T-helper 1 cell treated with Interleukin-12 subunit alpha and Interleukin-12 subunit beta and Interleukin-4 antibody, amounts not matched to agents 30 μg/mL and 1 μg/mL, for 36 hours (primary cell): ENCODE results near the gene AMER2.
A peak's percentile ranks its signal among the peaks of the same experiment; 100 is the strongest.

Source experiments
- H3K27ac Mint-ChIP-seq: one replicate; pipeline ENCODE4 v1.8.0; 2021; ENCODE audit warnings: mild to moderate bottlenecking, mixed read lengths
- H3K27me3 Mint-ChIP-seq: one replicate; pipeline ENCODE4 v1.8.0; 2021; ENCODE audit warnings: low read depth, mixed read lengths
- H3K36me3 Mint-ChIP-seq: one replicate; pipeline ENCODE4 v1.8.0; 2021; ENCODE audit warnings: low read depth, mixed read lengths
- H3K4me1 Mint-ChIP-seq: one replicate; pipeline ENCODE4 v1.8.0; 2021; ENCODE audit warnings: low read depth, mixed read lengths
- H3K4me3 Mint-ChIP-seq: one replicate; pipeline ENCODE4 v1.8.0; 2021; ENCODE audit warnings: mild to moderate bottlenecking, moderate library complexity, mixed read lengths
- H3K9me3 Mint-ChIP-seq: one replicate; pipeline ENCODE4 v1.8.0; 2021; ENCODE audit warnings: mixed read lengths

Gene AMER2, protein sequence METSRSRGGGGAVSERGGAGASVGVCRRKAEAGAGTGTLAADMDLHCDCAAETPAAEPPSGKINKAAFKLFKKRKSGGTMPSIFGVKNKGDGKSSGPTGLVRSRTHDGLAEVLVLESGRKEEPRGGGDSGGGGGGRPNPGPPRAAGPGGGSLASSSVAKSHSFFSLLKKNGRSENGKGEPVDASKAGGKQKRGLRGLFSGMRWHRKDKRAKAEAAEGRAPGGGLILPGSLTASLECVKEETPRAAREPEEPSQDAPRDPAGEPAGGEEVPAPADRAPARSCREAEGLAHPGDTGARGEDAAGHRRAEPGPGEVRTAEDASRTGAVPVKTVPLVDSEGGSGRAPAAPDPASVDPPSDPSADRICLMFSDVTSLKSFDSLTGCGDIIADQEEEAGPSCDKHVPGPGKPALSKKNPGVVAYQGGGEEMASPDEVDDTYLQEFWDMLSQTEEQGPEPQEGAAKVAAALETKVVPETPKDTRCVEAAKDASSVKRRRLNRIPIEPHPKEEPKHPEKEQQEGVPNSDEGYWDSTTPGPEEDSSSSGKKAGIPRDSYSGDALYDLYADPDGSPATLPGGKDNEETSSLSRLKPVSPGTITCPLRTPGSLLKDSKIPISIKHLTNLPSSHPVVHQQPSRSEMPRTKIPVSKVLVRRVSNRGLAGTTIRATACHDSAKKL

DNA sequence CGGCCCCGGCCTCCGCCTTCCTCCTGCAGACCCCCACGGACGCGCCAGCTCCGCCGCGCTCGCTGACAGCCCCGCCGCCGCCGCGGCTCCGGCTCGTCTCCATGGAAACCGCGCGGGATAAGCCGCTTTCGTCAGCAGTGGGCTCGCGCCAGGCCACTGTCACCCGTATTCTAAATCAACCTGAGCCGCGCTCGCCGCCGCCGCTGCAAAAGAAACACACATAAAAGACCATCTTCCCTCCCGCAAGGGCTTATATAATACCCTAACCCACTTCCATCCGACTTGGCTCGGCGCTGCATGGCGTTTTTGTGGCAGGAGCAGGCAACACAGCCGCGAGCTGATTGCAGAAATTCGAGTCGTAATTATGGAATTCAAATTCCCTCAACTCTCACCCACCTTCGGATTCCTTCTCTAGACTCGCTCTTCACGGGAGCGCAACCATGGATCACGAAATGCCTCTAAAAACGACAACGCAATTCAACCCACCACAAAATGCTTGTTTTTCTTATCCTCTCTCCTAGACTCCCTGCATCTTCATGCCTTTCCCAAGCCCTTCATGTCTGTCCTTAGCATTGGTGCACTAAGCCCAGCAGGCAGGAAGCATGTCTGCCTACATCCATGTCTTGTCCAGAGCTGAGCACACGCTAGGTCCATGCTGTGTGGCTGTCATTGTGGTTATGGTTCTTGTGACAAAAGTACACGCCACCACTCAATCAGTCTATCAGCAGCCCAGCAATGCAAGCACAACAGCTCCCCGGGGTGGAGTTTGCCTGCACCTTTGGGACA lies at the start of gene AMER2:
Gene AMER2 (minus strand): TSS at position 772 of the 786 bp plus-strand sequence. CDS start 669 bp downstream, at position 103.
- Mint-ChIP-seq H3K4me1 (peaks cover 9% of the 10 kb centered on the region), H3K9me3 (no peaks in the 10 kb centered on the region), H3K36me3 (no peaks in the 10 kb centered on the region), H3K27me3 (peaks cover 77% of the 10 kb centered on the region), H3K27ac (no peak within 1 kb of the TSS), H3K4me3 (peak within 1 kb of the TSS; percentile 55)

DNA sequence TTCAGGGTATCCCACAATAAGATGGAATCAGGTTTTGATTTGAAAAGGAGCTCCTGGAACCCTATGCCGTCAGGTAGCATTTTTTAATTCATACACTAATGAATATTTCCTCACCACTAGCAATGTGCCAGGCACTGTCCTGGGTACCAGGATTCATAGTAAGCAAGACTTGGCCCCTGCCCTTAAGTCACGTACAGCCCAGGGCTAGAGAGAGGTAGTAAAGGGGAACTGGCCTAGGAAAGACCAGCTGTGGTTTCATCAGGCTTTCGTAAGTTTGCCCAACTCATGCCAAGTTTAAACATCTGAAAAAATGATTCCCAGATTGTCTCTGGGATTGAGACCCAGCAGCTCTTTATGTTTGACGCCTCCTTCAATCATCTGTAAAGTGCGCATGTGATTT lies 45.9 kb upstream of the AMER2 start:
- H3K27me3 Mint-ChIP-seq: peaks cover 14% of the 10 kb centered on the region
- no peaks in the 10 kb centered on the region for H3K36me3 Mint-ChIP-seq
- H3K27ac Mint-ChIP-seq: no peak overlapping the region
- H3K4me3 Mint-ChIP-seq: no peak overlapping the region
- no peaks in the 10 kb centered on the region for H3K9me3 Mint-ChIP-seq
- no peaks in the 10 kb centered on the region for H3K4me1 Mint-ChIP-seq

DNA sequence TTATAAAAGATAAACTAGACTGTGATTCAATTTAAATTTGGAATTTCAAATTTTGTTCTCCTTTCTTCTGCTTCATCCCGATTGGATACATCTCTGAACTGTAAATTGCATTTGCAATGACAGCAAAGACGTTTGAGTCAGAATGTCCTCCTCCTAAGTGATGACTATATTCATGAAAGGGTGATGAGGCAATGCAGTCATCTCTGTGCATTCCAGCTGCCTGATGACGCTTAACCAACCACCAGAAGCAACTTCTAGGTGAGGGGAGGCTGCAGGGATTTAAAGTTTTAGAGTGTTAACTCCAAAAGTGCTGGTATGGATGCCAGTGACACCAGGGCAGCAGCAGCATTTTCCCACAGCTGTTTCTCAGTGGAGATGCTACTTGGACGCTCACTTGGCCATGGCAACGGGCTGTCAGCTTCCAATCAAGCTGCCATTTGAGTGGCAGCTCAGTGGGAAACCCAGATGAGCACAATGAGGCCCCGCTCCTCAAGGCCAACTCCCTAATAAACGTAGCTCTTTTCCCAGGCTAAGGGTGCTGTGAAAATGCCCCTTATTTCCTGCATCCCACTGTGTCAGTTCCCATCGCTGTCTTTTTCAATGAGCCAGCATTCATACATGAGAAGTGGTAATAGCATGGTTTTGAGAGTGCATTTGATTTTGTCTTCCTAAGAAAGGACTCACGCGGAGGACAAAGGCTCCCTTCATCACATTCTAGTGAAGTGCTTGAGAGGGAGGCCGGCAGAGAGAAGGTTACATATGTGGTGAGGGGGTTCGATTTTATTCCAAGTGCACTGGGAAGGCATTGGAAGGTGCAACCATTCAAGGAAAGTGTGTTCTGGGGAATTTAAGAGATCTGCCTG lies 45.2 kb upstream of the AMER2 start:
- peaks cover 11% of the 10 kb centered on the region for H3K27me3 Mint-ChIP-seq
- no peaks in the 10 kb centered on the region for H3K9me3 Mint-ChIP-seq
- no peak overlapping the region for H3K4me3 Mint-ChIP-seq
- H3K36me3 Mint-ChIP-seq: no peaks in the 10 kb centered on the region
- H3K27ac Mint-ChIP-seq: no peak overlapping the region
- no peaks in the 10 kb centered on the region for H3K4me1 Mint-ChIP-seq

DNA sequence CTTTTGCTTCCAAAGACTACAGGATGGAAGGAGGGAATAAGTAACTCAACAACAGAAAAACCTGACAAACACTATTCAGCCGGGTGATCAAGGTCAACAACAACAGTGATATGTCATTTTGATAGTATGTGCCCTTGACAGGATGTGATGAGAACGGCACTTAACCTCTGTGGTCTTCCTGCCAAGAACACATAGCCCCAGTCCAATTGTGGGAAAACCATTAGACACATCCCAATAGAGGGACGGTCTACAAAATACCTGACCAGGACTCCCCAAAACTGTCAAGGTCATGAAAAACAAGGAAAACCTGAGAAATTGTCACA lies 43.1 kb upstream of the AMER2 start:
- no peak overlapping the region for H3K4me3 Mint-ChIP-seq
- no peak overlapping the region for H3K27ac Mint-ChIP-seq
- no peaks in the 10 kb centered on the region for H3K9me3 Mint-ChIP-seq
- H3K27me3 Mint-ChIP-seq: no peaks in the 10 kb centered on the region
- H3K4me1 Mint-ChIP-seq: no peaks in the 10 kb centered on the region
- H3K36me3 Mint-ChIP-seq: no peaks in the 10 kb centered on the region

DNA sequence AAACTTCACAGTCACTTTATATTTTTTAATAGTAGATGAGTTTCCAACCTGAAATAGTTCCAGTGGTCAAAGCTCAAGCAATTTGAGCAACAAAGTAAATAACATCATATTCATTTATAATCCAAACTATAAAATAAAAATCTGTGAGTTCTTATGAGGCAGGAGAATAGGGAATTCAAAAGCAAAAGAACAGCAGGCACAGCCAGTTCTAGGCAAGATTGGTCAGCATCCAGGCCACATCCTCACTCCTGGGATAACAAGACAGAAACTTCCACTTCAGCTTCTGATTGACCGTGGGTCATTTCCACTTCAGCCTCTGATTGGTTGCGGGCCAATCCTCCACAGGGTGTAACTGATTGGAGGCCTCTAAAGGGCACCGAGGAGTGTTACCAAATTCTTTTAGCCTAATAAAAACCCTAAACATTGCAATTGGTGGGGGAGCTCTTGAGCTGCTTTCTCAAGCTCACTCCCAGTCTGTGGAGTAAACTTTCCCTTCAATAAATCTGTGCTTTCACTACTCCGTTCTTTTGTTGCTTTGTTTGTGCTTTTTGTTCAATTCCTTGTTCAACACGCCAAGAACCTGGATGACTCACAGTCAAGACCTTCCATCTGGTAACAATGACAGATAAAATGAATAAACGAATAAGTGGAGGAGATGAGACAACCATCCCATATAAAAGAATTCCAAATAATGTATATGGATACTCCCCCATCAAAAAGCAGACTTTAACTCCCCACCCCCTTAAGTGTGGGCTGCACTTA lies 42.6 kb upstream of the AMER2 start:
- H3K9me3 Mint-ChIP-seq: no peaks in the 10 kb centered on the region
- H3K36me3 Mint-ChIP-seq: no peaks in the 10 kb centered on the region
- H3K4me1 Mint-ChIP-seq: no peaks in the 10 kb centered on the region
- no peaks in the 10 kb centered on the region for H3K27me3 Mint-ChIP-seq
- H3K27ac Mint-ChIP-seq: no peak overlapping the region
- no peak overlapping the region for H3K4me3 Mint-ChIP-seq

DNA sequence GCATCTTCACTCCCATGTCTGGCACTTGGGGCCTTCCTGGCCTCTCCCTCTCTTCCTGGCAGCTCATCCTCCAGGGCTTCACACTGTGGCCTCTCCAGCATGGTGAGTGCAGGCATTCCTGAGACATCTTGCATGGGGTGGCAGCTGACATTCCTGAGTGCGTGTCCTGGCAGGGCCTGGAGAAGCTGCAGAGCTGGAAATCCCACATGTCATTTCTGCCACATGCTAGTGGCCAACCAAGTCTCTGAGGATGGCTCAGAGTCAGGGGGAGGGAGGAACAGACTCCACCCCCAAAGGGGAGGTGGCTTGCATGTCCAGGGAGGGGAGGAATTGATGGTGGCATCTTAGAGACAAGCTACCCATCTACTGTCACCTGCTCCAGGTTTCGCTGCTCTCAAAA lies 41.6 kb upstream of the AMER2 start:
- Mint-ChIP-seq H3K4me3 (no peak overlapping the region), H3K27ac (no peak overlapping the region), H3K27me3 (no peaks in the 10 kb centered on the region)

DNA sequence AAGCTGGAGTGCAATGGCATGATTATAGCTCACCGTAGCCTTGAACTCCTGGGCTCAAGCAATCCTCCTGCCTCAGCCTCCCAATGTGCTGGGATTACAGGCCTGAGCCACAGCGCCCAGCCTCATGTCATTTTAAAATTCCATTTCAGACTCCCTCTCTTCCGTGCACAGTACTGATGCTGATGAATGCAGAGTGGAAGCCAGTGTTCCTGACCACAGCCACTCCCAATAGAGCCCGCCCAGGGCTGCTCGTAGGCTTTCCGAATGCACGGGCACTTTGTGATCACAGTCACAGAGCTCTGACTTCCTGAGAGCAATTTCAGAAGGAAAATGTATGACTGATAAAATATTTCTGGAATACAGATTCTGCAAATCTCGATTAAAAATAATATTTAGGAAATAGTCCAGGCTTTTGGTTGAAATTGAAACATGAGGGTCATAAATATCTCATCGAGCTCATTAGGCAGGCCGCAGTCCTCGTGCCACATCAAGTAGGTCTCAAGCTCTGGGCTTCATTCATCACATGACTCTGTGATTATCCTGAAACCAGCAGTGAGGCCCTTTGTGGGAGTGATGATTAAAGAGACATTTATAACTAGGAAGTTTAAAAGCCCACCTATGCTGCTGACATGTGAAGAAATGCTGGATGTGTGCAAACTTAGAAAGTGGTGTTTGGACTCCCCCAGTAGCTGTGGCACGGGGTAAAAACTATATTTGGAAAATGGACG lies 38.9 kb upstream of the AMER2 start:
- H3K4me3 Mint-ChIP-seq: no peak overlapping the region
- H3K27ac Mint-ChIP-seq: no peak overlapping the region
- no peaks in the 10 kb centered on the region for H3K9me3 Mint-ChIP-seq
- no peaks in the 10 kb centered on the region for H3K36me3 Mint-ChIP-seq
- H3K27me3 Mint-ChIP-seq: no peaks in the 10 kb centered on the region
- no peaks in the 10 kb centered on the region for H3K4me1 Mint-ChIP-seq

More for the DNA sequence above, 41.6 kb upstream of the AMER2 start:
- no peaks in the 10 kb centered on the region for H3K4me1 Mint-ChIP-seq
- H3K9me3 Mint-ChIP-seq: no peaks in the 10 kb centered on the region
- H3K36me3 Mint-ChIP-seq: no peaks in the 10 kb centered on the region

DNA sequence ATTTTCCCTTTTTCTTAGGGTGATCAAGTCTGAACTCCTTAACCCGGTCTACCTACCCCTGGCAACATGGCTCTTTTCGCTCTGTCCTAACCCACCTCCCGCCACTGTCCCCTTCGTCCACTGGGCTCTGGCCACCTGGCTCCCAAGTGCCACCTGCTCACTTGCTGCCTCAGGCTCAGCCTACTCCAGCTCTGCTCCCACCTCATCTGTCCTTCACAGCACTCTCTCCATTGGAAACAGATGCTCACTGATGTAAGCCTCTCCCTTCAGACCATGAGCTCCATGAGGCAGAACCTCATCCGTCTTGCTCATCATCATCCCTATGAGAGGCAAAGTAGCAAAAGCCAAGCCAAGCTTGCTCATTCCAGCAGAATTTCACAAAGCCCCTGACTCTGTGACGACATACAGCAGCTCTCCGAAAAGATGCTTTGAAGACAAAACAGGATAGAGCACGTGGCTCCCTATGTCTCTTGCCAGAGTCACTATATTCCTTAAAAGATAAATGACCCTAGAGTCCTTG lies 35.3 kb upstream of the AMER2 start:
- Mint-ChIP-seq H3K27me3 (peaks cover 4% of the 10 kb centered on the region), H3K9me3 (no peaks in the 10 kb centered on the region), H3K4me1 (no peaks in the 10 kb centered on the region), H3K4me3 (no peak overlapping the region), H3K36me3 (no peaks in the 10 kb centered on the region), H3K27ac (no peak overlapping the region)

DNA sequence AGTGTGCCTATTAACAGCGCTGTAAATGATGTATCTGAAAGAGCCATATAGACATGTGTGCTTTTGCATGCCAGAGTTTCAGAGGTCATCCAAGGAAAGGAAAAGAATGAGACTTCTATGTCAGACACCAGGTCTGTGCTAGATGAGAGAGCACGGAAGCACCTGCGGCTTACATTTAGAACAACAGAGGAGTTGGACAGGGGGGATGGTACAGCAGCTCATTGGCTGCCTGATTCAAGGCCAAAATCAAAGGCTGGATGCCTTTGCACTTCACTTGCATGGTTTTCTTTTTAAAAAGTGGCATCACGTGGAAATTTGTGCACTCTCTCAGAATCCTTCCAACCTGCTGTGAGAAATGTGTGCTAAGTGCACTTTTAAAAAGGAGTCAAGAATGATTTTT lies 32.8 kb upstream of the AMER2 start:
- Mint-ChIP-seq H3K27me3 (peaks cover 4% of the 10 kb centered on the region), H3K27ac (no peak overlapping the region), H3K4me1 (no peaks in the 10 kb centered on the region), H3K4me3 (no peak overlapping the region), H3K9me3 (no peaks in the 10 kb centered on the region), H3K36me3 (no peaks in the 10 kb centered on the region)

DNA sequence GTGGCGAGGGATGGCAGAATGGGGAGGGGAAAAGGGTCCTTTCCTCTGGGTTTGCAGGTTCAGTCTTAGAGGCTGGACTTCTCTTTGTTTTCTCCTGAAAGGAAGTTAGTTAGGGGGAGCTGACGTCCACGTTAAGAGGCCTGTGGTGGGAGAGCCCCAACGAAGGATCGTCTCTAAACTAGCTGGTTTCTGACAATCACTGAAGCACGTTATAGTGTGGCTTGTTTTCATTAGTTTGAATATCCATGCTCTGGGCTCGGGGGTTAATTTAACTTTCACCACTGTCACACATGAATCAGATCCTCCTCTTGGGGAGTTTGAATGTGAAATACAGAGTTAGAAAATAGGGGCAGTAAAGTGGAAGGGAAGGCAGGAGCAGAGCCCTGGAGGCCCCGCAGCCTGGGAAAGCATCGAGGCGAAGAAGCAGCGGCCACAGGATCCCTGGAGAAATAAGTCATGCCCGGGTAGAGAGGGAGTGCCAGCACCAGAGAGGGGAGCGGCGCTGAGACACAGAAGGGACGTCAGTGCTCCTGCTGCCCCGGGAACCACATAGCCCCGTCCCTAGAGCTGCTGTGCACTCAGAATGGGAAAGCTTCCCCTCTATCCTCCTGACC lies 31.1 kb upstream of the AMER2 start:
- Mint-ChIP-seq H3K27me3 (peaks cover 4% of the 10 kb centered on the region), H3K27ac (no peak overlapping the region), H3K36me3 (no peaks in the 10 kb centered on the region), H3K4me3 (no peak overlapping the region), H3K9me3 (no peaks in the 10 kb centered on the region), H3K4me1 (no peaks in the 10 kb centered on the region)

DNA sequence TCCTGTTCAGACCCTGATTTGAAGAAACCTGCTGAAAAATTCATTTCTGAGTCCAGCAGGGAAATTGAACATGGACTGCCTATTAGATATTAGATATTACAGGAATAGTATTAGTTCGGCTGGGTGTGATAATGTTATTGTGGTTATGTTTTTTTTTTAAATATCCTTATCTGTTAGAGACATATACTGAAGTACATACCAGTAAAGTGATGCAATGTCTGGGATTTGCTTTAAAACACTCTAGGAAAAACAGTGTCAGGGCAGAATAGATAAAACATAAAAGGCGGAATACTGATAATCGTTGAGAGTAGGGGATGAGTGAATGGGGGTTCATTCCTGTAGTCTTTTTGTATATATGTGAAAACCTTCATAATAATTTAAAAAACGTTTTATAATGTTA lies 28.7 kb upstream of the AMER2 start:
- H3K4me3 Mint-ChIP-seq: no peak overlapping the region
- H3K27ac Mint-ChIP-seq: no peak overlapping the region
- H3K36me3 Mint-ChIP-seq: no peaks in the 10 kb centered on the region
- H3K9me3 Mint-ChIP-seq: no peaks in the 10 kb centered on the region
- no peaks in the 10 kb centered on the region for H3K4me1 Mint-ChIP-seq
- H3K27me3 Mint-ChIP-seq: peaks cover 8% of the 10 kb centered on the region

DNA sequence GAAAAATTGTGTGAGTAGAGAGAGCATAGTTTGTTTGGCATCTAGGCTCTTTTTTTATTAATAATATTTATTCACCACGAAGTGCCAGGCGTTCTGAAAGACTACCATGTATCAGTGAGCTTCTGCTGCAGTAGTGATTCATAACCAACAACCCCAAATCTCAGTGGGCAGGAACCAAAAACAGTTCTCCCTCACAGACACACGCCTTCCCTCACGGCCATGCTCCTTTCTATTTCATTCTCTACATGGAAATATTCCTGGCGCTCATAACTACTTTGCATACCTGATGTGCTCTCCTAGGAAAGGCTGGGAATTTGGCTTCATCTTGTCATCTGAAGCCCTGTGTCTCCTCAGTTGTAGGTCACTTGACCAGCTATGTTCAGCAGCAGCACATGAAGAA lies 26.6 kb upstream of the AMER2 start:
- H3K27me3 Mint-ChIP-seq: peaks cover 7% of the 10 kb centered on the region
- no peak overlapping the region for H3K27ac Mint-ChIP-seq
- no peaks in the 10 kb centered on the region for H3K36me3 Mint-ChIP-seq
- H3K4me3 Mint-ChIP-seq: no peak overlapping the region
- H3K9me3 Mint-ChIP-seq: no peaks in the 10 kb centered on the region
- no peaks in the 10 kb centered on the region for H3K4me1 Mint-ChIP-seq

DNA sequence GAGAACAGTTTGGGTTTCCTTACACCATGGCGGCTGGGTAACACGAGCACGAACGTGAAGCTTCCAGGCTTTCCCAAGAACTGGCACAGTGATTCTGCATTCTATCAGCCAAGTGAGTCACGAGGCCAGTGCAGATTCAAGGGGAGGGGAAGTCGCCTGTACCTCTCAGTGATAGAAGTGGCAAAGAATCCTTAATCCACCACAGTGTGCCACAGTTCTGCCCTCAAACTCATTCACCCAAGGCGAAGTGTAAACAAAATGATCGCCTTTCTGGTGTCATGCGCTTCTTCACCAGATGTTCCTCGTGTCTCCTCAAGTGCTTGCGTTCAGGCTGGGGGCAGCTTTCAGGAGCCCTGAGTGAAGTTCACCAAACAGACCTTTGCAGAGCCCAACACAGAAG lies 24.9 kb upstream of the AMER2 start:
- no peak overlapping the region for H3K27ac Mint-ChIP-seq
- no peak overlapping the region for H3K4me3 Mint-ChIP-seq
- H3K9me3 Mint-ChIP-seq: no peaks in the 10 kb centered on the region
- H3K27me3 Mint-ChIP-seq: peaks cover 11% of the 10 kb centered on the region
- no peaks in the 10 kb centered on the region for H3K36me3 Mint-ChIP-seq
- H3K4me1 Mint-ChIP-seq: no peaks in the 10 kb centered on the region
